Mesendoderm (in vitro differentiated cells): Measurements from ENCODE around the gene MIR17HG. TPM values are rescaled to one million over a fixed set of nuclear protein-coding genes. Genes with fewer than 3 reads are reported as not detected.
A peak's percentile ranks its signal among the peaks of the same experiment; 100 is the strongest.

Experiments used
- DNase-seq: peaks from one replicate; pipeline ENCODE4 v3.0.0; 2013
- H2AK5ac ChIP-seq: 2 replicates; pipeline ENCODE4 v1.6.1; 2013; ENCODE audit warnings: low read length, inconsistent platforms
- H2BK120ac ChIP-seq: 2 replicates; pipeline ENCODE4 v1.6.1; 2013; ENCODE audit warnings: low read depth, mild to moderate bottlenecking, low read length, moderate library complexity, mixed read lengths
- H2BK15ac ChIP-seq: replicated peaks from 2 replicates; pipeline ENCODE4 v1.6.1; 2013; ENCODE audit warnings: low read depth, mild to moderate bottlenecking, moderate library complexity
- H2BK5ac ChIP-seq: 2 replicates; pipeline ENCODE4 v1.6.1; 2013; ENCODE audit warnings: low read length, inconsistent platforms
- H3K18ac ChIP-seq: 2 replicates; pipeline ENCODE4 v1.6.1; 2013; ENCODE audit warnings: mild to moderate bottlenecking, low read length, mixed read lengths
- H3K23ac ChIP-seq: one replicate; pipeline ENCODE4 v1.6.1; 2013; ENCODE audit warnings: low read length
- H3K27ac ChIP-seq: 2 replicates; pipeline ENCODE4 v1.5.1; 2013; ENCODE audit warnings: low read depth, mild to moderate bottlenecking, inconsistent platforms, low read length, moderate library complexity
- H3K27me3 ChIP-seq: 2 replicates; pipeline ENCODE4 v1.6.1; 2013; ENCODE audit warnings: low read length, control low read depth, mild to moderate bottlenecking, inconsistent platforms; ENCODE audit not compliant: insufficient read depth, poor library complexity
- H3K36me3 ChIP-seq: 2 replicates; pipeline ENCODE4 v1.6.1; 2013; ENCODE audit warnings: low read length, inconsistent platforms; ENCODE audit not compliant: control insufficient read depth, insufficient read depth
- H3K4ac ChIP-seq: one replicate; pipeline ENCODE4 v1.6.1; 2013; ENCODE audit warnings: low read depth, mild to moderate bottlenecking, low read length, moderate library complexity
- H3K4me1 ChIP-seq: 2 replicates; pipeline ENCODE4 v1.6.1; 2013; ENCODE audit warnings: low read depth, low read length, inconsistent platforms; ENCODE audit not compliant: control insufficient read depth
- H3K4me2 ChIP-seq: 2 replicates; pipeline ENCODE4 v1.6.1; 2013; ENCODE audit warnings: low read length
- H3K4me3 ChIP-seq: 2 replicates; pipeline ENCODE4 v1.5.1; 2013; ENCODE audit warnings: mild to moderate bottlenecking, low read length
- H3K56ac ChIP-seq: one replicate; pipeline ENCODE4 v1.6.1; 2013; ENCODE audit warnings: low read length
- H3K79me1 ChIP-seq: 2 replicates; pipeline ENCODE4 v1.6.1; 2013; ENCODE audit warnings: low read length, inconsistent platforms
- H3K79me2 ChIP-seq: 2 replicates; pipeline ENCODE4 v1.6.1; 2013; ENCODE audit warnings: mild to moderate bottlenecking, low read length; ENCODE audit not compliant: control insufficient read depth, insufficient read depth
- H3K9ac ChIP-seq: 2 replicates; pipeline ENCODE4 v1.6.1; 2013; ENCODE audit warnings: low read length, inconsistent platforms
- H4K5ac ChIP-seq: one replicate; pipeline ENCODE4 v1.6.1; 2013; ENCODE audit warnings: low read length
- H4K8ac ChIP-seq: one replicate; pipeline ENCODE4 v1.6.1; 2013; ENCODE audit warnings: low read depth, mild to moderate bottlenecking, control low read depth, low read length, moderate library complexity
- WGBS: extraction: QIAGEN DNeasy Blood & Tissue Kit; methylation state at CpG from one replicate; pipeline ENCODE4 v1.1.7; 2013; ENCODE audit warnings: low lambda C conversion rate, missing lambda C conversion rate; ENCODE audit not compliant: insufficient coverage; ENCODE audit errors: extremely low coverage; 5-methylcytosine and 5-hydroxymethylcytosine counted together
- polyA plus RNA-seq, 2 experiments: library from polyadenylated mRNA; stranded (reverse); fragments of 200-250 nt; gene quantifications; one replicate each; pipeline ENCODE4 v1.2.3, GENCODE V29; 2013

Gene MIR17HG
- 10.9 TPM for polyA plus RNA-seq (2013, experiment 1 of 2)
- polyA plus RNA-seq (2013, experiment 2 of 2), result 10.4 TPM

DNA sequence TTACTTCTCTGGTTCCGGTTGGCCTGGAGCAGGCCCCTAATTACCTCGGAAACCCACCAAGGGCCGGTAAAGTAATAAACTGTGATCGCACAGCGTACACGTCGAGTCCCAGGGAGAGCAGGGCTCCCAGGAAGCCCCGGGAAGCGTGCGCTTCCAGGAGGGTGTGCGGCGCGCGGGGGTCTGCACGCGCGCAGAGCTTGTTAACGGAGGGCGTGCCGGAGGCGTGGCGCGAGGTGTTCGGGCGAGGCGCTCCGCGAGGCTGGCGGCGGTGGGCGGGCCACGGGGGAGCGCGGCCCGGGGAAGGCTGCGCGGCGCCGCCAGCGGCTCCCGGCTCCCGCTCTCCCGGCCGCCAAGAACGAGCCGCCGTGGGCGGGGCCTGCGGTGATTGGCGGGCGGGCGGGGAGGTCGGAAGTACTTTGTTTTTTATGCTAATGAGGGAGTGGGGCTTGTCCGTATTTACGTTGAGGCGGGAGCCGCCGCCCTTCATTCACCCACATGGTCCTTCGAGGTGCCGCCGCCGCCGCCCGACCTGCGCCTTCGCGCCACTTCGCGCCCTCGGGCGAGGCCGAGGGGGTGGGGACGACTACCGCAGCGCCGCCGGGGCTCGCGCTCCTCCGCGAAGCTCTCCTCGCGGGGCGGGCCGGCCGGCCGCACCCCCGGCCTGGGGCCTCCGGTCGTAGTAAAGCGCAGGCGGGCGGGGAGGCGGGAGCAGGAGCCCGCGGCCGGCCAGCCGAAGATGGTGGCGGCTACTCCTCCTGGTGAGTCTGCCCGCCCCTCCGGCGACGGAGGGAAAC is at the start of gene MIR17HG:
Gene MIR17HG (plus strand): TSS at position 486 of the 794 bp plus-strand sequence.
- Histone ChIP-seq H2BK5ac (peak within 1 kb of the TSS; percentile 73), H3K18ac (peak within 1 kb of the TSS; percentile 100), H2BK15ac (no peak within 1 kb of the TSS), H3K36me3 (peaks cover 8% of the 10 kb centered on the region), H2AK5ac (no peak within 1 kb of the TSS), H2BK120ac (peak within 1 kb of the TSS; percentile 86), H3K4me2 (peak within 1 kb of the TSS; percentile 92), H3K79me1 (peaks cover 4% of the 10 kb centered on the region), H3K56ac (peak within 1 kb of the TSS; percentile 97), H3K4me1 (peaks cover 7% of the 10 kb centered on the region), H3K4me3 (peak within 1 kb of the TSS; percentile 87), H3K27me3 (no peaks in the 10 kb centered on the region), H3K23ac (no peak within 1 kb of the TSS), H3K4ac (peak within 1 kb of the TSS; percentile 100), H4K8ac (peak within 1 kb of the TSS; percentile 98), H3K27ac (peak within 1 kb of the TSS; percentile 100), H4K5ac (no peak within 1 kb of the TSS), H3K9ac (peak within 1 kb of the TSS; percentile 97), H3K79me2 (peaks cover 36% of the 10 kb centered on the region)
- no CpG with 5 or more reads among the region's 103 CpGs for WGBS
- peak; percentile 94 for DNase-seq

DNA sequence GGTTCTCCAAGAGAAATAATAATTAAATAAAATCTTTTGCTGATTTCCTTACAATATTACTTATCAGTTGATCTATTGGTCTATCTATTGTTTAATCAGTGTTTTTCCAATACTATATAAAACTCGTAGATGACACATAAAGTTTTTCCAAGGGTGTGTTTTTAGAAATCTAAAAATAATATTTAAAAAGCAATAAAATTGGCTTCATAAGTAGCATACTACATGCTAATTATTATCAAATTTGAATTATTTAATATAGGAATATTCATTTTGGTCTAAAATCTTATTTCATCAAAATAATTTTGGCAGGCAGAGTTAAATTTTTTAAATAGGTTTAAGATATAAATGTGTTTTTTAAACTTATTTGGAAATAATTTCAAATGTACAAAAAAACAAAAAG is 49.4 kb upstream of the MIR17HG start:
- Histone ChIP-seq H3K9ac (no peak overlapping the region), H3K4me1 (no peaks in the 10 kb centered on the region), H4K8ac (no peak overlapping the region), H2AK5ac (no peak overlapping the region), H2BK5ac (no peak overlapping the region), H2BK15ac (no peak overlapping the region), H3K4me3 (no peak overlapping the region), H3K27ac (no peak overlapping the region), H3K27me3 (no peaks in the 10 kb centered on the region), H3K23ac (no peak overlapping the region), H2BK120ac (no peak overlapping the region), H3K36me3 (no peaks in the 10 kb centered on the region), H4K5ac (no peak overlapping the region), H3K18ac (no peak overlapping the region), H3K56ac (no peak overlapping the region), H3K4me2 (no peak overlapping the region), H3K4ac (no peak overlapping the region), H3K79me2 (no peaks in the 10 kb centered on the region), H3K79me1 (no peaks in the 10 kb centered on the region)
- DNase-seq, result no peak
- WGBS, result no CpG with 5 or more reads among the region's 1 CpG

DNA sequence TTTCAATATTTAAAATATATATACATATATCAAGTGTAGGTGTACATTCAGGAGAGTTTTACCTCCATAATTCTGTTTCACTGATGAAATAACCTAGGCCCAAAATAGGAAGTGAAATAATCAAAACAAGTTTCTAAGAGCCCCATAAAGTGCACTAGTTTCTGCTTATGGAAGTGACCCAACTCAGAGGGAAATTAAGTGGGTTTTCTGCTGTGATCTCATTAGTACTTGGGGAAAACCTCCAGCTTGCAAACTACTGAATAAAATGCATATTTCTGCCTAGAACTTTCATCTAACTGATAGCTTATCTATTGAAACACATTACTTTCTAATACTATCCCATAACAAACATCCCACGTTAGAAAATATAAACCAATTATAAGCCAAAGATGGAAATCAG is 45.4 kb upstream of the MIR17HG start:
- H3K4me2 ChIP-seq, result no peak overlapping the region
- H3K4me1 ChIP-seq, result no peaks in the 10 kb centered on the region
- no peak overlapping the region for H2BK5ac ChIP-seq
- H3K36me3 ChIP-seq, result no peaks in the 10 kb centered on the region
- H2AK5ac ChIP-seq, result no peak overlapping the region
- no peak overlapping the region for H3K4me3 ChIP-seq
- no peak overlapping the region for H2BK15ac ChIP-seq
- 100% methylated on average over 1 of the region's 1 CpG for WGBS
- no peak overlapping the region for H3K9ac ChIP-seq
- H3K79me1 ChIP-seq, result no peaks in the 10 kb centered on the region
- no peak overlapping the region for H4K8ac ChIP-seq
- DNase-seq, result no peak
- no peak overlapping the region for H3K56ac ChIP-seq
- no peak overlapping the region for H3K23ac ChIP-seq
- no peaks in the 10 kb centered on the region for H3K27me3 ChIP-seq
- no peak overlapping the region for H3K4ac ChIP-seq
- no peak overlapping the region for H3K27ac ChIP-seq
- no peak overlapping the region for H4K5ac ChIP-seq
- H2BK120ac ChIP-seq, result no peak overlapping the region
- no peaks in the 10 kb centered on the region for H3K79me2 ChIP-seq
- no peak overlapping the region for H3K18ac ChIP-seq

DNA sequence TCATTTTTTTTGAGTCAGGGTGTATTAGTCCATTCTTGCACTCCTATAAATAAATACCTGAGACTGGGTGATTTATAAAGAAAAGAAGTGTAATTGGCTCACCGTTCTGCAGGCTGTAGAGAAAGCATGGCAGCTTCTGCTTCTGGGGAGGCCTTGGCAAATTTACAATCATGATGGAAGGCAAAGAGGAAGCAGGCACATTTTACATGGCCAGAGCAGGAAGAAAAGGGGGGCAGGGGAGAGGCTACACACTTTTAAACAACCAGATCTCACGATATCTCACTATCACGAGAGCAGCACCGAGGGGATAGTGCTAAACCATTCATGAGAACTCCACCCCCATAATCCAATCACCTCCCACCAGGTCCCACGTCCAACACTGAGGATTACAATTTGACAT is 44.5 kb upstream of the MIR17HG start:
- Histone ChIP-seq H3K4me3 (no peak overlapping the region), H3K79me2 (no peaks in the 10 kb centered on the region), H4K5ac (no peak overlapping the region), H2BK5ac (no peak overlapping the region), H3K18ac (no peak overlapping the region), H4K8ac (no peak overlapping the region), H3K4me1 (no peaks in the 10 kb centered on the region), H3K27ac (no peak overlapping the region), H3K36me3 (no peaks in the 10 kb centered on the region), H3K4ac (no peak overlapping the region), H3K27me3 (no peaks in the 10 kb centered on the region), H3K23ac (no peak overlapping the region), H3K4me2 (no peak overlapping the region), H3K9ac (no peak overlapping the region), H2BK120ac (no peak overlapping the region), H3K56ac (no peak overlapping the region), H2AK5ac (no peak overlapping the region), H2BK15ac (no peak overlapping the region), H3K79me1 (no peaks in the 10 kb centered on the region)
- peak; percentile 4 for DNase-seq
- WGBS, result no CpG with 5 or more reads among the region's 5 CpGs

DNA sequence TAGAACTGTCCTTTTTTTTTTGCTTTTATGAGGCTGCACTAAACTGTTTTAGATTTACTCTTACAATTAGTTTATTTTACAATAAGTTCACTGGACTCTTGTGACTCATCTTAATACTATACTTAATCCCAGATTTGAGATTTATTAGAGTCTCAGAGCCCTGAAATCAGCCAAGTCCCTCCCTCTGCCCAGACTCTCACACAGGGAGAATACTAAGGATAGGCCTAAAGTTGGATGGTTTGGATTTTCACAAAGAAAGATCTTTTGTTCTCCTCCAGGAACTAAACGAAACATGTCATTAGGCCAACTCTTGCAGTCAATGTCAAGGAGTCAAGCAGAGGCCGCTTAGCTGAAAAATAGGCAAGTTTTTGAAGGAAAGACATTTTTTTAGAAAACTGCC is 42.7 kb upstream of the MIR17HG start:
- no peak overlapping the region for H3K23ac ChIP-seq
- no peak overlapping the region for H2BK120ac ChIP-seq
- H3K56ac ChIP-seq, result no peak overlapping the region
- no peak overlapping the region for H3K9ac ChIP-seq
- H3K4me2 ChIP-seq, result no peak overlapping the region
- no CpG with 5 or more reads among the region's 2 CpGs for WGBS
- H3K4me1 ChIP-seq, result no peaks in the 10 kb centered on the region
- H3K79me1 ChIP-seq, result no peaks in the 10 kb centered on the region
- H3K27me3 ChIP-seq, result no peaks in the 10 kb centered on the region
- DNase-seq, result no peak
- H3K18ac ChIP-seq, result no peak overlapping the region
- H3K4me3 ChIP-seq, result no peak overlapping the region
- H4K5ac ChIP-seq, result no peak overlapping the region
- no peak overlapping the region for H2AK5ac ChIP-seq
- H3K36me3 ChIP-seq, result no peaks in the 10 kb centered on the region
- H2BK15ac ChIP-seq, result no peak overlapping the region
- no peaks in the 10 kb centered on the region for H3K79me2 ChIP-seq
- no peak overlapping the region for H3K27ac ChIP-seq
- H3K4ac ChIP-seq, result no peak overlapping the region
- H2BK5ac ChIP-seq, result no peak overlapping the region
- no peak overlapping the region for H4K8ac ChIP-seq

DNA sequence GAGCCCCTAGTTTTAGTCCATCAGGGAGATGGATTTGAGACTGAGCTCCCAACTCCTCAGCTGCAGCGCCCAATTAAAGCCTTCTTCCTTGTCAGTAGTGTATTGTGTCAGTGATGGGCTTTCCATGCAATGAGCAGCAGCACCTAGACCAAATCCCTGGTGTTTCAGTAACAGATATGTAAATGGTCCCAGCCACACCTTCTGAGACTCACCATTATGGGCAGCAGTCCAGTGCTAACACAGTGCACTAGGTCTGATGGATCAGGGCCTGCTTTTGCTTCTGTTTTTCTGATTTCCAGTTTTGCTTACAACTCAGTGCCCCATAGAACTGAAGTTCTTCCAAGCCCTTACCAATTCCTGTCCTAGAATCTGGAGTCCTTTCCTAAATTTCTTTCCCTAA is 41.8 kb upstream of the MIR17HG start:
- Histone ChIP-seq H3K9ac (no peak overlapping the region), H3K79me1 (no peaks in the 10 kb centered on the region), H3K27me3 (no peaks in the 10 kb centered on the region), H3K27ac (no peak overlapping the region), H3K79me2 (no peaks in the 10 kb centered on the region), H3K4me3 (no peak overlapping the region), H3K4ac (no peak overlapping the region), H3K4me2 (no peak overlapping the region), H2BK5ac (no peak overlapping the region), H3K56ac (no peak overlapping the region), H3K18ac (no peak overlapping the region), H2BK15ac (no peak overlapping the region), H4K8ac (no peak overlapping the region), H4K5ac (no peak overlapping the region), H2BK120ac (no peak overlapping the region), H3K23ac (no peak overlapping the region), H2AK5ac (no peak overlapping the region), H3K36me3 (no peaks in the 10 kb centered on the region), H3K4me1 (no peaks in the 10 kb centered on the region)
- no CpG with 5 or more reads among the region's 1 CpG for WGBS
- no peak for DNase-seq
